AG09319 (cell line): ENCODE measurements around the gene CDHR4.
"Not testable (repeated sequence)": the region's sequence is repeated elsewhere in the genome, so short reads cannot be mapped to it uniquely, and the experiment has no call there.

Experiments
- DNase-seq: peaks from one replicate; pipeline ENCODE4 v3.0.0-alpha.2; 2010; ENCODE audit warnings: low read depth; ENCODE audit errors: extremely low read depth
- CTCF ChIP-seq: IDR thresholded peaks from 2 replicates; pipeline ENCODE4 v1.5.1; 2011; ENCODE audit warnings: low read depth, mild to moderate bottlenecking, inconsistent platforms, low read length, moderate library complexity

CDHR4 gene

GRCh38 chr3:49759226-49759625 is 40.4 kb downstream of the CDHR4 start:
- DNase-seq: no peak
- no peak for TF ChIP-seq CTCF

GRCh38 chr3:49757197-49757596 is 42.5 kb downstream of the CDHR4 start:
- TF ChIP-seq CTCF: no peak
- no peak for DNase-seq

GRCh38 chr3:49756036-49756435 is 43.6 kb downstream of the CDHR4 start:
- TF ChIP-seq CTCF: no peak
- no peak for DNase-seq

- no peak for TF ChIP-seq CTCF
- DNase-seq: no peak
These were observed 45.1 kb downstream of the CDHR4 start for GRCh38 chr3:49754536-49754935.

- no peak for DNase-seq
- no peak for TF ChIP-seq CTCF
These were observed 48.2 kb downstream of the CDHR4 start for GRCh38 chr3:49751501-49751900.

- no peak for TF ChIP-seq CTCF
- no peak for DNase-seq
These were observed 49.6 kb downstream of the CDHR4 start for GRCh38 chr3:49750056-49750455.

- not testable (repeated sequence) for DNase-seq
These were observed 50.8 kb downstream of the CDHR4 start for GRCh38 chr3:49748874-49749273.

- TF ChIP-seq CTCF: no peak
- no peak for DNase-seq
These were observed 51.7 kb downstream of the CDHR4 start for GRCh38 chr3:49747792-49748480.
